NCI-H748 (cell line): ENCODE measurements around the gene HNRNPAB.
"Not testable (repeated sequence)": the region's sequence is repeated elsewhere in the genome, so short reads cannot be mapped to it uniquely, and the experiment has no call there.

Experiments used
- DNase-seq: peaks from one replicate; lab custom pipeline; 2025; ENCODE audit not compliant: unreplicated experiment; lab: John Stamatoyannopoulos, UW

The HNRNPAB gene

GRCh38 chr5:178229111-178229510 is 24.8 kb downstream of the HNRNPAB start:
- not testable (repeated sequence) for DNase-seq

DNA sequence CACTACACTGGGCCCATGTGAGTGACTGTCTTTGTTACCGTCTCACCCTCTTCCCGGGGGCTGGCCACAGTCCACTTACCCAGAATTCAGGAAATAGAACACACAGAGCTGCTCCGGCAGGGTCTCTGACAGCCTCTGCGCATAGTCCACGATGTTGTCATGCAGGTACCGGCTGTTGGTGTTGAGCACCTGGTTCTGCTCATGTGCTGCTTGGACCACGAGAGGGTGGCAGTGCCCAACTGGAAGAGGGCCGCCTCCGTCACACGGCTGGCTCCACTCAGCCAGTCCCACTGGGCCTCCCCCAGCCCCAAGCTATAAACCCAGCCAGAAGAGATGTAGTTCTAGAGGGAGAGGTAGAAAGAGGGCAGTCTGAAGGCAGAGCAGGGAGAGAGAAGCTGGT is 25.5 kb downstream of the HNRNPAB start:
- no peak for DNase-seq

GRCh38 chr5:178230879-178231538 is 26.7 kb downstream of the HNRNPAB start:
- DNase-seq: no peak

GRCh38 chr5:178231539-178232123 is 27.3 kb downstream of the HNRNPAB start:
- no peak for DNase-seq

DNA sequence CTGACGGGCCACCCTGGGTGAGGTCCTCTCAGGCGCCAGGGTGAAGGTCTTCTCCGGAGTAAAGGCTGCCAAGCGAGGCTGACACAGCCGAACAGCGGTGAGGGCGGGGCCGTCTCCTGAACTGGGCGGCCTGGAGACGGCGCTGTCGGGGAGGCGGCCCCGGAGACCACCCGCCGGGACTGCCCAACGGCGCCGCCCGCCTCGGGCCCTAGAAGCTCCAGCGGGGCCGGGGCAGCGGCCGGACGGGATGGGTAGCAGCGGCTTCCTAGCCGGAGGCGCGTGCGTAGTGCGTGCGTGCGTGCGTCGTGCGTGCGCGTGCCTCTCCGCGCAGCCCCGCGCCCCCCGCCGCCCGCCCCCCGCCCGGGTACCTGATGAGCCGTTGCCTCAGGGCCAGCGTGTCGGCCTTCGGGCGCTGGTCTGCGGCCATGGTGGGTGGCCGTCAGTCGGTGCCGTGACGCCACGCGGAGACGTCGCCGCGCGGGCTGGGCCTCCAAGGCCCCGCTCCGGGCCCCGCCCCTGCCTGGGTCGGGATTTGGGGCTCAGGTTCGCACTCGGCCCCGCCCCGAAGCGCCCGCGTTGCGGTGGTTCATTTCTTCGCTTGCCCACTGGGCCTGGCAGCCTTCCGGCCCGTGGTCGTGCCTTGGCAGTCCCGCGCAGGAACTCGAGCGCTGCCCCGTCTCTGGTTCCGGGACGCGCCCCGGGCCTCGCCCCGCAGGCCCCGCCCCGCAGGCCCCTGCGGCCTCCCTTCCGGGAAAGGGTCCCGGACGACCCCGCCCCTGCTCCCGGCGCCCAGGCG is 28.0 kb downstream of the HNRNPAB start, which contains the start of gene PHYKPL:
TSS of gene PHYKPL (minus strand) at position 679 of the 796 bp plus-strand sequence. CDS start at position 427, 252 bp downstream.
- DNase-seq: peak; percentile 82

- no peak for DNase-seq
Observed at GRCh38 chr5:178232920-178233429, 28.6 kb downstream of the HNRNPAB start.

- DNase-seq: peak; percentile 19
Observed at GRCh38 chr5:178234121-178234749, 29.9 kb downstream of the HNRNPAB start.

GRCh38 chr5:178234750-178235587 is 30.6 kb downstream of the HNRNPAB start:
- DNase-seq: peak; percentile 60

- no peak for DNase-seq
Observed at GRCh38 chr5:178235588-178235974, 31.2 kb downstream of the HNRNPAB start.

DNA sequence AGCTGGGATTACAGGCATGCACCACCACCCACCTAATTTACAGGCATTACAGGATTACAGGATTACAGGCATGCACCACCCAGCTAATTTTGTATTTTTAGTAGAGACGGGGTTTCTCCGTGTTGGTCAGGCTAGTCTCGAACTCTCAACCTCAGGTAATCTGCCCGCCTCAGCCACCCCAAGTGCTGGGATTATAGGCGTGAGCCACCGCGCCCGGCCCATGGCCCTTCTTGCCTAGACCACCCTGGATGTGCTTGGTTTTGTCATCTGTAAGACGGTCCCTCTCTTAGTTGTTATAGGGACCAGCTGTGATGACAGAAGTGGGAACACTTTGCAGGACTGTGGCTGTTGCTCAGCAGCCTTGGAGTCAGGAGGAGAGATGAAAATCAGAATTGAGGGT is 31.8 kb downstream of the HNRNPAB start:
- DNase-seq: no peak

DNA sequence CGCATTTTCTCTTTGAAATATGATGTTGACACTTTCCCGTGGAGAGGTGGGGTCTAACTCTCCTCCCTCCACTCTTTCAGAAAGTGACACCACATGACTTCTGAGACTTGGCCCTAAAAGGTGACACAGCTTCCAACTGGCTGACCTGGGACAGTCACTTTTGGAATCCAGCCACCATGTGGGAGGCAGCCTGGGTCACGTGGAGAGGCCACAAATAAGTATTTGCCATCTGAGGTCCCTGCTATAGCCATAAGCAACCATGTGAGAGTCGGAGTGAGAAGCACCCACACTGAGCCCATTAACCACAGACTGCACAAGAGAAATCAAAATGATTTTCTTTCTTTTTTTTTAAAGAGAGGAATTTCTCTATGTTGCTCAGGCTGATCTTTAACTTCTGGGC is 32.3 kb downstream of the HNRNPAB start:
- DNase-seq: no peak

GRCh38 chr5:178237431-178238312 is 33.3 kb downstream of the HNRNPAB start:
- no peak for DNase-seq

DNA sequence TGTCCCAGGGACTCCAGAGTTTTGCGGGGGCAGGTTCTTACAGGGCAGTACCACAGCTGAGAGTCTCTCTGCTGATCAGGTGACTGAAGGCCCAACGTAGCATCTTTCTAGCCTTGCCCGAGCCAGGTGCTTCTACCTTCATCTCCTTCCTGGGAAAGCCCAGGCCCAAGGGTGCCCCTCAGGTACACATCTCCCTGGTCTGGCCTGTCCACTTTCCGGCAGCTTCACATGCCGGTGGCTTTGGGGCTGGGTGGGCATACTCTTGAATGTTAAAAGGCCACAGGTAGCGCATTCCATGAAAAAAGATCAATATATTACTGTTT is 33.9 kb downstream of the HNRNPAB start:
- no peak for DNase-seq

- no peak for DNase-seq
Observed at GRCh38 chr5:178238711-178239592, 34.6 kb downstream of the HNRNPAB start.

- not testable (repeated sequence) for DNase-seq
Observed at GRCh38 chr5:178239626-178240301, 35.4 kb downstream of the HNRNPAB start.

DNA sequence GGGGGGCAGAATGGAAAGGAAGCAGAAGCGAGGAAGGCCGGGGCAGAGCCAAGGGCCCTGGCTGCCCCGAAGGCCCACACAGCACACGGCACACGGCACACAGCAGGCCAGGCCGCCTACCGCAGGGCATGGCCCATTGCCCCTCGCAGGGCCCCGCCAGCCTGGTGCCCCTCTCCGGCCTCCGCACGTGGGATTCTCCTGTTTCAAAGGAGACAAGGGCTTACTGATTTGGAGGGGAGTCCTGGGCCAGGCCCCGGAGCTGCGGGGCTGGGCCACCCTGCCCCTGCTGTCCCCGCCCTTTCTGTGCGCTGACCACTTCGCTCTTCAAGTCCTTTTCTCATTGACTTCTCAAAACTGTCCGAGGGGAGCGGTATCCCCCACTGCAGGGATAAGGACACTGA is 36.0 kb downstream of the HNRNPAB start:
- no peak for DNase-seq

DNA sequence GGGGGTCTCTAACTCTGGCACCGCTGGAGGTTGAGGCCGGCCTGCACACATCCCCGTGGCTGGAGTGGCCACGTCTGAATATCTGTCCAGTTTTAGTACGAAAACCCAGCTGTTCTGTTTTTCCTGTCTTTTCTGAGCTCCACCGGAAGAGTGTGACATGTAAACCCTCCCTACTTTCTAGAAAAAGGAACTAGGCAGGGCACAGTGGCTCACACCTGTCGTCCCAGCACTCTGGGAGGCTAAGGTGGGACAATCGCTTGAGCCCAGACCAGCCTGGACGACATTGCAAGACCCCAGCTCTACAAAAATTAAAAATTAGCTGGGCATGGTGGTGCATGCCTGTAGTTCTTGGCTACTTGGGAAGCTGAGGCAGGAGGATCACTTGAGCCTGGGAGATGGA is 36.4 kb downstream of the HNRNPAB start:
- no peak for DNase-seq

- no peak for DNase-seq
Observed at GRCh38 chr5:178241231-178241663, 36.9 kb downstream of the HNRNPAB start.
